Activated CD8-positive, alpha-beta memory T cell treated with anti-CD3 and anti-CD28 coated beads for 36 hours (primary cell): ENCODE data around the gene IL4R. TPM values are rescaled to one million over a fixed set of nuclear protein-coding genes. Genes with fewer than 3 reads are reported as not detected.
"Not testable (repeated sequence)": the region's sequence is repeated elsewhere in the genome, so short reads cannot be mapped to it uniquely, and the experiment has no call there.

Experiments used
- CTCF ChIA-PET: fragments of 350-600 bp; sonication (Branson Sonifier 250); formaldehyde crosslinking; loops from one replicate; lab custom pipeline; 2021; ENCODE audit warnings: antibody characterized with exemption; lab: Charles Lee
- POLR2A ChIA-PET: fragments of 350-600 bp; sonication (Branson Sonifier 250); formaldehyde crosslinking; loops from one replicate; lab custom pipeline; 2021; ENCODE audit warnings: antibody characterized with exemption; lab: Charles Lee
- total RNA-seq, 2 experiments: library from RNA; stranded (reverse); gene quantifications; one replicate each; pipeline ENCODE4 v1.2.3, GENCODE V29; 2021

IL4R gene
- total RNA-seq, 2 experiments from 2014 or later, result 153 to 157 TPM

- CTCF ChIA-PET, result interaction anchor here (2.6 kb wide), 1 partner anchor 51 kb away, joined by 6 read pairs; no protein-coding TSS in a partner anchor
- POLR2A ChIA-PET, result interaction anchor here (0.6 kb wide), 1 partner anchor 114 kb away, joined by 9 read pairs; no protein-coding TSS in a partner anchor
Observed at GRCh38 chr16:27285676-27286196, 28.0 kb upstream of the IL4R start.

- POLR2A ChIA-PET, result no interaction called here
- CTCF ChIA-PET, result interaction anchor here (2.6 kb wide), 1 partner anchor 51 kb away, joined by 6 read pairs; no protein-coding TSS in a partner anchor
Observed at GRCh38 chr16:27286451-27286850, 27.3 kb upstream of the IL4R start.

GRCh38 chr16:27287051-27287811 is 26.5 kb upstream of the IL4R start:
- ChIA-PET CTCF (interaction anchor here (0.9 to 2.6 kb wide), 2 partner anchors 39 to 52 kb away, joined by 3 to 6 read pairs; no protein-coding TSS in a partner anchor), POLR2A (no interaction called here)

- ChIA-PET POLR2A (no interaction called here), CTCF (interaction anchor here (0.9 to 2.6 kb wide), 2 partner anchors 40 to 53 kb away, joined by 3 to 6 read pairs; no protein-coding TSS in a partner anchor)
Observed at GRCh38 chr16:27287887-27288286, 25.9 kb upstream of the IL4R start.

- POLR2A ChIA-PET, result not testable (repeated sequence)
- CTCF ChIA-PET, result interaction anchor here (0.9 kb wide), 1 partner anchor 40 kb away, joined by 3 read pairs; no protein-coding TSS in a partner anchor
Observed at GRCh38 chr16:27288313-27288712, 25.5 kb upstream of the IL4R start.

- ChIA-PET POLR2A (interaction anchor here (0.6 to 0.7 kb wide), 2 partner anchors 35 to 86 kb away, joined by 3 to 4 read pairs; partner anchors contain the start of gene KDM8), CTCF (interaction anchor here (1.0 to 1.5 kb wide), 2 partner anchors 21 to 79 kb away, joined by 3 read pairs; partner anchors contain the start of gene NSMCE1)
Observed at GRCh38 chr16:27289669-27290068, 24.1 kb upstream of the IL4R start.

GRCh38 chr16:27290562-27290961 is 23.2 kb upstream of the IL4R start:
- ChIA-PET CTCF (interaction anchor here (0.6 to 2.4 kb wide), 3 partner anchors 22 to 56 kb away, joined by 3 to 7 read pairs (median 3); partner anchors contain the start of gene NSMCE1), POLR2A (interaction anchor here (0.5 kb wide), 1 partner anchor 22 kb away, joined by 3 read pairs; the partner anchor contains the start of gene NSMCE1)

GRCh38 chr16:27291106-27291505 is 22.7 kb upstream of the IL4R start:
- CTCF ChIA-PET, result interaction anchor here (1.1 to 2.4 kb wide), 2 partner anchors 56 to 177 kb away, joined by 4 to 7 read pairs; no protein-coding TSS in a partner anchor
- POLR2A ChIA-PET, result no interaction called here

GRCh38 chr16:27291722-27292240 is 22.0 kb upstream of the IL4R start:
- ChIA-PET POLR2A (no interaction called here), CTCF (interaction anchor here (1.1 to 2.4 kb wide), 2 partner anchors 57 to 178 kb away, joined by 4 to 7 read pairs; no protein-coding TSS in a partner anchor)

- ChIA-PET CTCF (interaction anchor here (1.6 kb wide), 1 partner anchor 10 kb away, joined by 3 read pairs; no protein-coding TSS in a partner anchor), POLR2A (no interaction called here)
Observed at GRCh38 chr16:27293343-27293742, 20.4 kb upstream of the IL4R start.

GRCh38 chr16:27298132-27298531 is 15.6 kb upstream of the IL4R start:
- CTCF ChIA-PET, result no interaction called here
- POLR2A ChIA-PET, result no interaction called here

- ChIA-PET POLR2A (no interaction called here), CTCF (no interaction called here)
Observed at GRCh38 chr16:27301236-27301861, 12.4 kb upstream of the IL4R start.

- ChIA-PET POLR2A (no interaction called here), CTCF (no interaction called here)
Observed at GRCh38 chr16:27302126-27302525, 11.6 kb upstream of the IL4R start.

- CTCF ChIA-PET, result no interaction called here
- POLR2A ChIA-PET, result no interaction called here
Observed at GRCh38 chr16:27303256-27304100, 10.3 kb upstream of the IL4R start.

- CTCF ChIA-PET, result no interaction called here
Observed at GRCh38 chr16:27304102-27304501, 9.7 kb upstream of the IL4R start.

GRCh38 chr16:27304881-27305745 is 8.7 kb upstream of the IL4R start:
- ChIA-PET CTCF (interaction anchor here (0.7 kb wide), 1 partner anchor 51 kb away, joined by 3 read pairs; no protein-coding TSS in a partner anchor), POLR2A (interaction anchor here (0.6 kb wide), 1 partner anchor 43 kb away, joined by 3 read pairs; no protein-coding TSS in a partner anchor)

More at GRCh38 chr16:27304102-27304501, 9.7 kb upstream of the IL4R start:
- POLR2A ChIA-PET, result no interaction called here

GRCh38 chr16:27305839-27306442 is 7.8 kb upstream of the IL4R start:
- POLR2A ChIA-PET, result interaction anchor here (0.6 kb wide), 1 partner anchor 44 kb away, joined by 3 read pairs; no protein-coding TSS in a partner anchor
- CTCF ChIA-PET, result no interaction called here
